ENCODE data around the gene BICC1.

BICC1 gene

GRCh38 chr10:58701405-58702135, 188.9 kb downstream of the BICC1 start:
- DNase-seq (ENCODE audit: low read depth in 3 of 3), result no peak

- no peak for DNase-seq (ENCODE audit: low read depth in 3 of 3)
These were observed 191.6 kb downstream of the BICC1 start for GRCh38 chr10:58704226-58704625.

- DNase-seq (ENCODE audit: low read depth in 3 of 3), result no peak
These were observed 192.0 kb downstream of the BICC1 start for GRCh38 chr10:58704671-58705141.

GRCh38 chr10:58706836-58707235, 194.2 kb downstream of the BICC1 start:
- no peak for DNase-seq (ENCODE audit: low read depth in 3 of 3)

GRCh38 chr10:58712141-58712540, 199.5 kb downstream of the BICC1 start:
- no peak for DNase-seq (ENCODE audit: low read depth in 3 of 3)

- no peak for DNase-seq (ENCODE audit: low read depth in 3 of 3)
These were observed 200.3 kb downstream of the BICC1 start for GRCh38 chr10:58712982-58713381.

- DNase-seq (ENCODE audit: low read depth in 3 of 3), result no peak
These were observed 201.7 kb downstream of the BICC1 start for GRCh38 chr10:58714409-58714808.

- no peak for DNase-seq (ENCODE audit: low read depth in 3 of 3)
These were observed 202.4 kb downstream of the BICC1 start for GRCh38 chr10:58715061-58715460.

- no peak for DNase-seq (ENCODE audit: low read depth in 3 of 3)
These were observed 205.9 kb downstream of the BICC1 start for GRCh38 chr10:58718596-58718995.

- DNase-seq (ENCODE audit: low read depth in 3 of 3), result no peak
These were observed 209.1 kb downstream of the BICC1 start for GRCh38 chr10:58721601-58722281.

GRCh38 chr10:58723186-58723585, 210.5 kb downstream of the BICC1 start:
- no peak for DNase-seq (ENCODE audit: low read depth in 3 of 3)

GRCh38 chr10:58723966-58724365, 211.3 kb downstream of the BICC1 start:
- DNase-seq (ENCODE audit: low read depth in 3 of 3), result no peak

GRCh38 chr10:58724781-58725180, 212.1 kb downstream of the BICC1 start:
- no peak for DNase-seq (ENCODE audit: low read depth in 3 of 3)

- DNase-seq (ENCODE audit: low read depth in 3 of 3), result no peak
These were observed 213.2 kb downstream of the BICC1 start for GRCh38 chr10:58725901-58726300.

GRCh38 chr10:58727633-58728032, 215.0 kb downstream of the BICC1 start:
- DNase-seq (ENCODE audit: low read depth in 3 of 3), result no peak

- DNase-seq (ENCODE audit: low read depth in 3 of 3), result no peak
These were observed 218.6 kb downstream of the BICC1 start for GRCh38 chr10:58731276-58731675.

- no peak for DNase-seq (ENCODE audit: low read depth in 3 of 3)
These were observed 220.8 kb downstream of the BICC1 start for GRCh38 chr10:58733436-58733835.

GRCh38 chr10:58734116-58734515, 221.4 kb downstream of the BICC1 start:
- DNase-seq (ENCODE audit: low read depth in 3 of 3), result no peak

- no peak for DNase-seq (ENCODE audit: low read depth in 3 of 3)
These were observed 222.0 kb downstream of the BICC1 start for GRCh38 chr10:58734664-58735063.

GRCh38 chr10:58735087-58735486, 222.4 kb downstream of the BICC1 start:
- no peak for DNase-seq (ENCODE audit: low read depth in 3 of 3)

- DNase-seq (ENCODE audit: low read depth in 3 of 3), result no peak
These were observed 228.1 kb downstream of the BICC1 start for GRCh38 chr10:58740620-58741369.

- no peak for DNase-seq (ENCODE audit: low read depth in 3 of 3)
These were observed 229.0 kb downstream of the BICC1 start for GRCh38 chr10:58741673-58742072.

GRCh38 chr10:58742141-58742540, 229.5 kb downstream of the BICC1 start:
- DNase-seq (ENCODE audit: low read depth in 3 of 3), result no peak

Data from stimulated activated CD4-positive, alpha-beta T cell treated with anti-CD3 and anti-CD28 coated beads, TNF-alpha, amount 100 ng/mL, for 4 hours (primary cell).